ENCODE results near the gene YBX2. TPM values are rescaled to one million over a fixed set of nuclear protein-coding genes. Genes with fewer than 3 reads are reported as not detected.

Gene YBX2
- total and polyA plus RNA-seq, 2 experiments from 2014 or later = 0.22 TPM; not detected in 1

DNA sequence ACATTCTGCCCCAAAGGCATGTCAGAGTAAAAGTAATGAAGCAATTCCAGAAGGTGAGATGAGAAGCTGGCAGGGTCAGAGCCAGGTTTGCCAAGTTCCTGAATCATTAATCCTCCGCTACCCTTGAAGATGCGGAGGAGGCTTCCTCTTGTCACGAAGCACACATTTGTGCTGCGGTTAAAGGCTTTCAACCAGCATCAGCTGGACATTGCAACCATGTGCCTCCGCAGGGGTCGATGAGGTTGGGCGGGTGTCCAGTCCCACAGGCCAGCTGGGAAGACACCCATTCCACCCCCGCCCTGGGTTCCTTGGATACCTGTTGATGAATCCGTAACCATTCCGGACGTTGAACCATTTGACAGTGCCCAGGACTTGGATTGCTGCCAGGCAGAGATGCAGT lies 1.3 kb downstream of the YBX2 start:
- Histone ChIP-seq H3K4me1 (ENCODE audit: insufficient read depth) (no peaks in the 10 kb centered on the region), H3K9me2 (ENCODE audit: insufficient read depth) (no peaks in the 10 kb centered on the region), H4K20me1 (ENCODE audit: insufficient read depth) (no peaks in the 10 kb centered on the region), H3K36me3 (ENCODE audit: low read depth) (no peaks in the 10 kb centered on the region), H3K27ac (no peak overlapping the region), H3K4me2 (ENCODE audit: unreplicated experiment) (no peak overlapping the region), H3K4me3 (no peak overlapping the region), H3K27me3 (replicated peaks; ENCODE audit: insufficient read depth) (peaks cover 22% of the 10 kb centered on the region), H2AFZ (no peak overlapping the region), H3K9ac (no peak overlapping the region), H3F3A (ENCODE audit: insufficient read depth) (peaks cover 5% of the 10 kb centered on the region; the same call in 1 of the 2 replicates), H3K79me2 (ENCODE audit: insufficient read depth) (no peaks in the 10 kb centered on the region), H3K9me3 (ENCODE audit: low read depth) (no peaks in the 10 kb centered on the region)
- DNase-seq = peak; percentile 36
- 64% methylated on average over 11 of the region's 11 CpGs for WGBS, 2 experiments (ENCODE audit: low coverage in 1 of 2, low lambda C conversion rate in 2 of 2, missing lambda C conversion rate in 2 of 2)
- in situ Hi-C loops (cut with MboI) = no loop called here
- TF ChIP-seq EZH2 (IDR thresholded peaks at IDR 0.05; ENCODE audit: insufficient read depth, poor library complexity, severe bottlenecking) (no peak), EZH2phosphoT487 (IDR thresholded peaks at IDR 0.05; ENCODE audit: insufficient read depth, low read depth) (no peak)

DNA sequence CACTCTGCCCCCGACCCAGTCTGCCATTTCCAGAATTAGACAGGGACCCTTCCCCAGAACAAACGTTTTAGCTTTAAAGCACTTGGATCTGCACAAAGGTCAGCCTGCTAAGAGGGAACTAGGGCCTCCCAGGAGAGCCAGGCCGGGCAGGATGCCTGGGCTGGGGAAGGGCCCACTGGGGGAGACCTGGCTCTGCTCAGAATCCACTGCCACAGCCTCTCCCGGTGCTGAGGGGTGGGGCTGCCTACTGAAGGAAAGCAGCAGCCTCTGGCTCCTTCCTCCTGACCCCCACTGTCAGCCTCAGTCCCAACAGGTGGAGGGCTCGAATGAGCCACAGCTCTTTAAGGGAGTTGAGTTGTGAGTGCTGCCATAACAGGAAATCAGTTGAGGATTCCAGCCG lies 1.7 kb downstream of the YBX2 start:
- peaks cover 5% of the 10 kb centered on the region; the same call in 1 of the 2 replicates for H3F3A ChIP-seq (ENCODE audit: insufficient read depth)
- no peaks in the 10 kb centered on the region for H3K4me1 ChIP-seq (ENCODE audit: insufficient read depth)
- peaks cover 26% of the 10 kb centered on the region for H3K27me3 ChIP-seq (replicated peaks; ENCODE audit: insufficient read depth)
- H3K9ac ChIP-seq = no peak overlapping the region
- no peak overlapping the region for H3K4me2 ChIP-seq (ENCODE audit: unreplicated experiment)
- 21 to 23% methylated on average over 6 of the region's 6 CpGs for WGBS, 2 experiments (ENCODE audit: low coverage in 1 of 2, low lambda C conversion rate in 2 of 2, missing lambda C conversion rate in 2 of 2)
- H4K20me1 ChIP-seq (ENCODE audit: insufficient read depth) = no peaks in the 10 kb centered on the region
- no peak overlapping the region for H3K27ac ChIP-seq
- no peaks in the 10 kb centered on the region for H3K79me2 ChIP-seq (ENCODE audit: insufficient read depth)
- no peaks in the 10 kb centered on the region for H3K9me3 ChIP-seq (ENCODE audit: low read depth)
- H2AFZ ChIP-seq = no peak overlapping the region
- TF ChIP-seq EZH2 (IDR thresholded peaks at IDR 0.05; ENCODE audit: insufficient read depth, poor library complexity, severe bottlenecking) (no peak), EZH2phosphoT487 (IDR thresholded peaks at IDR 0.05; ENCODE audit: insufficient read depth, low read depth) (no peak)
- H3K9me2 ChIP-seq (ENCODE audit: insufficient read depth) = no peaks in the 10 kb centered on the region
- no peak for DNase-seq
- H3K36me3 ChIP-seq (ENCODE audit: low read depth) = no peaks in the 10 kb centered on the region
- in situ Hi-C loops (cut with MboI) = no loop called here
- H3K4me3 ChIP-seq = no peak overlapping the region

DNA sequence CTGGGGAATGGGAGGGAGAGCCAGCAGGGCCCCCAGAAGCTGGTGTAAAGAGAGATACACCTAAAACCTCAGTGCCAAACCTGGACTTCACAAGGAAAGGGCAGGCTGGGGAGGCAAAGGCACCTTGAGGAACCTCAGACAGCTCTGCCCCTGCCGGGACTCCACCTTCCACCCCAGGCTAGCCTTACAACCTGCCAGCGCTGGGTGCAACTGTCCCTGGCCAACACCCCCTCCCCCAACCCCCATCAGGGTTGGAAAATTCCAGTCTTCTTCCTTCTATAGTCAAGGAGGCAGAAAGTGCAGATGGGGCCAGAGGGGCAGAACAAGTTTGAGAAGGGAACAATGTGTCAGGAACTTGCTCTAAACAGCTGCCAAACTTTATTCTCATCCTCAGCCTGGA lies 2.2 kb downstream of the YBX2 start:
- Histone ChIP-seq H3K4me2 (ENCODE audit: unreplicated experiment) (no peak overlapping the region), H3K36me3 (ENCODE audit: low read depth) (no peaks in the 10 kb centered on the region), H3K9me2 (ENCODE audit: insufficient read depth) (no peaks in the 10 kb centered on the region), H4K20me1 (ENCODE audit: insufficient read depth) (no peaks in the 10 kb centered on the region), H3K79me2 (ENCODE audit: insufficient read depth) (no peaks in the 10 kb centered on the region), H3K4me3 (no peak overlapping the region), H3K27me3 (replicated peaks; ENCODE audit: insufficient read depth) (peaks cover 32% of the 10 kb centered on the region), H3K4me1 (ENCODE audit: insufficient read depth) (no peaks in the 10 kb centered on the region), H3F3A (ENCODE audit: insufficient read depth) (peaks cover 5% of the 10 kb centered on the region; the same call in 1 of the 2 replicates), H3K9ac (no peak overlapping the region), H3K9me3 (ENCODE audit: low read depth) (no peaks in the 10 kb centered on the region), H3K27ac (no peak overlapping the region), H2AFZ (no peak overlapping the region)
- DNase-seq = no peak
- TF ChIP-seq EZH2phosphoT487 (IDR thresholded peaks at IDR 0.05; ENCODE audit: insufficient read depth, low read depth) = no peak
- TF ChIP-seq EZH2 (IDR thresholded peaks at IDR 0.05; ENCODE audit: insufficient read depth, poor library complexity, severe bottlenecking) = no peak
- 61 to 81% methylated on average over 2 of the region's 2 CpGs for WGBS, 2 experiments (ENCODE audit: low coverage in 1 of 2, low lambda C conversion rate in 2 of 2, missing lambda C conversion rate in 2 of 2)
- in situ Hi-C loops (cut with MboI) = no loop called here

DNA sequence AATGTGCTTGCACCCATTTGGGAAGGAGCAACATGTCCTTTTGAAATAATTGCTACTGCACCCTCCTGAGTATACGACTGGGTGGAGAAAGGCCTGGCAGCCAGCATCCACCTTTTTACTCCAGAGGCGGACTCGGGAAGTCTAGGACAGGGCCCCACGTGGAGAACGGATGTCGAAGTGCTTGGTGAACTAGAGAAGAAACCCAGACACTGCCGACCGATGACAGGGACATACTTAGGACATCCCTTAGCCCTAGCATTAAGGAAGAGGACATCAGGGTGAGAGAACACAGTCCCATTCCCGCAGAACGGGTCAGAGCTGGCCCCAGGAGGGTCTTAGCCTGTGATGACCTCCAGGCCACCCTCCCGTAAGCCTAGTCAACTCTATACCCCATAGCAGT lies 3.8 kb downstream of the YBX2 start:
- Histone ChIP-seq H3K27ac (no peak overlapping the region), H3K36me3 (ENCODE audit: low read depth) (no peaks in the 10 kb centered on the region), H3F3A (ENCODE audit: insufficient read depth) (peaks cover 2% of the 10 kb centered on the region; the same call in 1 of the 2 replicates), H3K27me3 (replicated peaks; ENCODE audit: insufficient read depth) (peaks cover 41% of the 10 kb centered on the region), H4K20me1 (ENCODE audit: insufficient read depth) (no peaks in the 10 kb centered on the region), H2AFZ (no peak overlapping the region), H3K9me3 (ENCODE audit: low read depth) (no peaks in the 10 kb centered on the region), H3K4me2 (ENCODE audit: unreplicated experiment) (no peak overlapping the region), H3K4me1 (ENCODE audit: insufficient read depth) (no peaks in the 10 kb centered on the region), H3K9ac (no peak overlapping the region), H3K79me2 (ENCODE audit: insufficient read depth) (no peaks in the 10 kb centered on the region), H3K4me3 (no peak overlapping the region), H3K9me2 (ENCODE audit: insufficient read depth) (no peaks in the 10 kb centered on the region)
- 45 to 49% methylated on average over 11 of the region's 11 CpGs for WGBS, 2 experiments (ENCODE audit: low coverage in 1 of 2, low lambda C conversion rate in 2 of 2, missing lambda C conversion rate in 2 of 2)
- TF ChIP-seq EZH2 (IDR thresholded peaks at IDR 0.05; ENCODE audit: insufficient read depth, poor library complexity, severe bottlenecking) (no peak), EZH2phosphoT487 (IDR thresholded peaks at IDR 0.05; ENCODE audit: insufficient read depth, low read depth) (no peak)
- no peak for DNase-seq
- in situ Hi-C loops (cut with MboI) = no loop called here

DNA sequence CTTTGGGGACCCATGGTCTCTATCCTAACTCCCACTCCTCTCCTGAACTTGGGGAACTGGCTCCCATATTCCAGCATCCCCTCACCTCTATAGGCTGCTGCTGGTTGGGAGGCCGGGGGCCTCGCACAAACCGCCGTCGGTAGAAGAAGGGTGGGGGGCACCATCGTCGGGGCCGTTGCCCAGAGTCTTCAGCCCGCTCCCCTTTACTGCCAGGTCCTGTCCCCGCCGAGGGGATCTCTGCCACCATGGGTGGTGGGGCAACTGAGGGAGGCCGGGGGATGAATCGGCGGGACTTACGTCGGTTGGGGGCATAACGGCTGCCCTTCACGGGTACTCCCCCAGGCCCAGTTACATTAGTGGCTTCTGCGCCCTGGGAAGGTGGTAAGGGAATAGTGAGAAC lies 4.3 kb downstream of the YBX2 start:
- in situ Hi-C loops (cut with MboI) = no loop called here
- H3K9ac ChIP-seq = no peak overlapping the region
- TF ChIP-seq EZH2 (IDR thresholded peaks at IDR 0.05; ENCODE audit: insufficient read depth, poor library complexity, severe bottlenecking) (no peak), EZH2phosphoT487 (IDR thresholded peaks at IDR 0.05; ENCODE audit: insufficient read depth, low read depth) (no peak)
- no peak overlapping the region for H3K4me2 ChIP-seq (ENCODE audit: unreplicated experiment)
- H2AFZ ChIP-seq = no peak overlapping the region
- no peaks in the 10 kb centered on the region for H3K4me1 ChIP-seq (ENCODE audit: insufficient read depth)
- no peaks in the 10 kb centered on the region for H3K36me3 ChIP-seq (ENCODE audit: low read depth)
- H3K79me2 ChIP-seq (ENCODE audit: insufficient read depth) = no peaks in the 10 kb centered on the region
- no peaks in the 10 kb centered on the region for H3K9me2 ChIP-seq (ENCODE audit: insufficient read depth)
- no peak overlapping the region for H3K4me3 ChIP-seq
- H3K27me3 ChIP-seq (replicated peaks; ENCODE audit: insufficient read depth) = peaks cover 41% of the 10 kb centered on the region
- WGBS, 2 experiments (ENCODE audit: low coverage in 1 of 2, low lambda C conversion rate in 2 of 2, missing lambda C conversion rate in 2 of 2) = 68 to 77% methylated on average over 17 to 18 of the region's 19 CpGs
- no peak for DNase-seq
- H4K20me1 ChIP-seq (ENCODE audit: insufficient read depth) = no peaks in the 10 kb centered on the region
- no peaks in the 10 kb centered on the region for H3F3A ChIP-seq (ENCODE audit: insufficient read depth)
- no peaks in the 10 kb centered on the region for H3K9me3 ChIP-seq (ENCODE audit: low read depth)
- H3K27ac ChIP-seq = no peak overlapping the region
